Astrocyte (in vitro differentiated cells and primary cell): ENCODE data around the gene TMTC2.

Experiments used
- EZH2 ChIP-seq: IDR thresholded peaks from 2 replicates; pipeline ENCODE4 v1.6.1; 2012; ENCODE audit warnings: mild to moderate bottlenecking, low read length, inconsistent platforms; ENCODE audit not compliant: insufficient read depth
- TF ChIP-seq, protein P1 (sequence below): IDR thresholded peaks from 2 replicates; pipeline ENCODE4 v1.5.1; 2011; ENCODE audit warnings: low read depth, mild to moderate bottlenecking, inconsistent platforms, low read length, moderate library complexity; ENCODE audit not compliant: insufficient read depth

DNA sequence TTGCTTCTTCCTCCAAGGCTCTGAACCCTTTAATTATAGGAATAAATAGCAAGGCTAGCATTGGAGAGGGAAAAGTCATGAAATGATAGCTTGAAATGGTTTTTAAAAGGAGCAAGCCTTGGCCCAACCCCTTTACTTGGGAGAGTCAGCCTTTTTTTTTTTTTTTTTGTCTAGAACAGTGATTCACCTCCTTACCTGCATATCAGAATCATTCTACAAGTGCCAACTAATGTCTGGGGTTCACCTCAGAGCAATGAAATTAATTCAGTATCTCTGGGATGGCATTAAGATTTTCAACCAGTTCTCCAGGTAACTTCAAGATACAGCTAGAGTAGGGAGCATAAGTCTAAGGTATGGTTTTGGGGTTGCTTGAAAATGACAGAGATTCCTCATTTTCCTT lies 41.3 kb upstream of the TMTC2 start:
- TF ChIP-seq, protein P1, sequence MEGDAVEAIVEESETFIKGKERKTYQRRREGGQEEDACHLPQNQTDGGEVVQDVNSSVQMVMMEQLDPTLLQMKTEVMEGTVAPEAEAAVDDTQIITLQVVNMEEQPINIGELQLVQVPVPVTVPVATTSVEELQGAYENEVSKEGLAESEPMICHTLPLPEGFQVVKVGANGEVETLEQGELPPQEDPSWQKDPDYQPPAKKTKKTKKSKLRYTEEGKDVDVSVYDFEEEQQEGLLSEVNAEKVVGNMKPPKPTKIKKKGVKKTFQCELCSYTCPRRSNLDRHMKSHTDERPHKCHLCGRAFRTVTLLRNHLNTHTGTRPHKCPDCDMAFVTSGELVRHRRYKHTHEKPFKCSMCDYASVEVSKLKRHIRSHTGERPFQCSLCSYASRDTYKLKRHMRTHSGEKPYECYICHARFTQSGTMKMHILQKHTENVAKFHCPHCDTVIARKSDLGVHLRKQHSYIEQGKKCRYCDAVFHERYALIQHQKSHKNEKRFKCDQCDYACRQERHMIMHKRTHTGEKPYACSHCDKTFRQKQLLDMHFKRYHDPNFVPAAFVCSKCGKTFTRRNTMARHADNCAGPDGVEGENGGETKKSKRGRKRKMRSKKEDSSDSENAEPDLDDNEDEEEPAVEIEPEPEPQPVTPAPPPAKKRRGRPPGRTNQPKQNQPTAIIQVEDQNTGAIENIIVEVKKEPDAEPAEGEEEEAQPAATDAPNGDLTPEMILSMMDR, result no peak
- no peak for TF ChIP-seq EZH2
